ENCODE measurements around the gene SLC4A7.

GRCh38 chr3:27360113-27361078 is 123.8 kb downstream of the SLC4A7 start:
- TF ChIP-seq, protein P1, sequence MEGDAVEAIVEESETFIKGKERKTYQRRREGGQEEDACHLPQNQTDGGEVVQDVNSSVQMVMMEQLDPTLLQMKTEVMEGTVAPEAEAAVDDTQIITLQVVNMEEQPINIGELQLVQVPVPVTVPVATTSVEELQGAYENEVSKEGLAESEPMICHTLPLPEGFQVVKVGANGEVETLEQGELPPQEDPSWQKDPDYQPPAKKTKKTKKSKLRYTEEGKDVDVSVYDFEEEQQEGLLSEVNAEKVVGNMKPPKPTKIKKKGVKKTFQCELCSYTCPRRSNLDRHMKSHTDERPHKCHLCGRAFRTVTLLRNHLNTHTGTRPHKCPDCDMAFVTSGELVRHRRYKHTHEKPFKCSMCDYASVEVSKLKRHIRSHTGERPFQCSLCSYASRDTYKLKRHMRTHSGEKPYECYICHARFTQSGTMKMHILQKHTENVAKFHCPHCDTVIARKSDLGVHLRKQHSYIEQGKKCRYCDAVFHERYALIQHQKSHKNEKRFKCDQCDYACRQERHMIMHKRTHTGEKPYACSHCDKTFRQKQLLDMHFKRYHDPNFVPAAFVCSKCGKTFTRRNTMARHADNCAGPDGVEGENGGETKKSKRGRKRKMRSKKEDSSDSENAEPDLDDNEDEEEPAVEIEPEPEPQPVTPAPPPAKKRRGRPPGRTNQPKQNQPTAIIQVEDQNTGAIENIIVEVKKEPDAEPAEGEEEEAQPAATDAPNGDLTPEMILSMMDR (IDR thresholded peaks at IDR 0.05 in 4 of 5, conservative IDR thresholded peaks at IDR 0.05 in 1 of 5) = no peak
- no peak for TF ChIP-seq POLR2A (IDR thresholded peaks at IDR 0.05)

Data from gastrocnemius medialis (tissue), 4 donors.